ENCODE data around the gene DBH. TPM values are rescaled to one million over a fixed set of nuclear protein-coding genes. Genes with fewer than 3 reads are reported as not detected.

The DBH gene
- total RNA-seq, 1 donor from 2014 or later, result not detected

GRCh38 chr9:133631111-133631510 is 5.1 kb upstream of the DBH start:
- H3K27me3 ChIP-seq (ENCODE audit: insufficient read depth, low read length), result peaks cover 24% of the 10 kb centered on the region
- TF ChIP-seq CTCF (IDR thresholded peaks at IDR 0.05; ENCODE audit: insufficient read depth, low read depth, low read length) (no peak), EZH2 (IDR thresholded peaks at IDR 0.05; ENCODE audit: insufficient read depth, low read length) (no peak)
- FAIRE-seq (no peak), DNase-seq (ENCODE audit: low read depth) (no peak)
- H2AFZ ChIP-seq (ENCODE audit: low read depth, low read length), result no peak overlapping the region
- Mint-ChIP-seq H3K27me3 (ENCODE audit: low read depth, unreplicated experiment) (peaks cover 66% of the 10 kb centered on the region), H3K9me3 (ENCODE audit: unreplicated experiment) (peaks cover 14% of the 10 kb centered on the region), H3K4me3 (ENCODE audit: unreplicated experiment) (no peak overlapping the region), H3K36me3 (ENCODE audit: low read depth, unreplicated experiment) (no peaks in the 10 kb centered on the region), H3K4me1 (ENCODE audit: low read depth, unreplicated experiment) (peaks cover 1% of the 10 kb centered on the region), H3K27ac (ENCODE audit: unreplicated experiment) (no peak overlapping the region)
- no peak overlapping the region for H3K4me2 ChIP-seq (ENCODE audit: low read length)
- no peak overlapping the region for H3K4me3 ChIP-seq (ENCODE audit: insufficient read depth, low read depth, low read length)
- H3K27ac ChIP-seq (ENCODE audit: low read depth, low read length), result no peak overlapping the region
- no peaks in the 10 kb centered on the region for H3K9me3 ChIP-seq (ENCODE audit: insufficient read depth, low read depth, low read length)
- no peaks in the 10 kb centered on the region for H4K20me1 ChIP-seq (ENCODE audit: insufficient read depth, low read length)
- H3K79me2 ChIP-seq (ENCODE audit: insufficient read depth, low read length), result no peaks in the 10 kb centered on the region
- H3K9ac ChIP-seq (ENCODE audit: low read length), result no peak overlapping the region
- no peaks in the 10 kb centered on the region for H3K36me3 ChIP-seq (ENCODE audit: insufficient read depth, low read length)
- H3K4me1 ChIP-seq (ENCODE audit: insufficient read depth, low read length), result no peaks in the 10 kb centered on the region

GRCh38 chr9:133632806-133633680 is 3.1 kb upstream of the DBH start:
- Mint-ChIP-seq H3K36me3 (ENCODE audit: low read depth, unreplicated experiment) (no peaks in the 10 kb centered on the region), H3K9me3 (ENCODE audit: unreplicated experiment) (peaks cover 2% of the 10 kb centered on the region), H3K4me3 (ENCODE audit: unreplicated experiment) (no peak overlapping the region), H3K27ac (ENCODE audit: unreplicated experiment) (no peak overlapping the region), H3K4me1 (ENCODE audit: low read depth, unreplicated experiment) (peaks cover 1% of the 10 kb centered on the region), H3K27me3 (ENCODE audit: low read depth, unreplicated experiment) (peaks cover 62% of the 10 kb centered on the region)
- H3K27ac ChIP-seq (ENCODE audit: low read depth, low read length), result no peak overlapping the region
- DNase-seq (ENCODE audit: low read depth), result no peak
- no peak for FAIRE-seq
- peaks cover 27% of the 10 kb centered on the region for H3K27me3 ChIP-seq (ENCODE audit: insufficient read depth, low read length)
- no peaks in the 10 kb centered on the region for H3K79me2 ChIP-seq (ENCODE audit: insufficient read depth, low read length)
- TF ChIP-seq EZH2 (IDR thresholded peaks at IDR 0.05; ENCODE audit: insufficient read depth, low read length) (no peak), CTCF (IDR thresholded peaks at IDR 0.05; ENCODE audit: insufficient read depth, low read depth, low read length) (no peak)
- H2AFZ ChIP-seq (ENCODE audit: low read depth, low read length), result no peak overlapping the region
- no peak overlapping the region for H3K9ac ChIP-seq (ENCODE audit: low read length)
- no peak overlapping the region for H3K4me2 ChIP-seq (ENCODE audit: low read length)
- H3K4me1 ChIP-seq (ENCODE audit: insufficient read depth, low read length), result no peaks in the 10 kb centered on the region
- no peaks in the 10 kb centered on the region for H3K9me3 ChIP-seq (ENCODE audit: insufficient read depth, low read depth, low read length)
- no peaks in the 10 kb centered on the region for H4K20me1 ChIP-seq (ENCODE audit: insufficient read depth, low read length)
- no peak overlapping the region for H3K4me3 ChIP-seq (ENCODE audit: insufficient read depth, low read depth, low read length)
- no peaks in the 10 kb centered on the region for H3K36me3 ChIP-seq (ENCODE audit: insufficient read depth, low read length)

GRCh38 chr9:133633681-133634080 is 2.5 kb upstream of the DBH start:
- Histone ChIP-seq H2AFZ (ENCODE audit: low read depth, low read length) (no peak overlapping the region), H3K36me3 (ENCODE audit: insufficient read depth, low read length) (no peaks in the 10 kb centered on the region), H4K20me1 (ENCODE audit: insufficient read depth, low read length) (no peaks in the 10 kb centered on the region), H3K27me3 (ENCODE audit: insufficient read depth, low read length) (peaks cover 30% of the 10 kb centered on the region), H3K9ac (ENCODE audit: low read length) (no peak overlapping the region), H3K4me1 (ENCODE audit: insufficient read depth, low read length) (no peaks in the 10 kb centered on the region), H3K9me3 (ENCODE audit: insufficient read depth, low read depth, low read length) (no peaks in the 10 kb centered on the region), H3K4me3 (ENCODE audit: insufficient read depth, low read depth, low read length) (no peak overlapping the region), H3K4me2 (ENCODE audit: low read length) (no peak overlapping the region), H3K27ac (ENCODE audit: low read depth, low read length) (no peak overlapping the region), H3K79me2 (ENCODE audit: insufficient read depth, low read length) (no peaks in the 10 kb centered on the region)
- TF ChIP-seq EZH2 (IDR thresholded peaks at IDR 0.05; ENCODE audit: insufficient read depth, low read length) (no peak), CTCF (IDR thresholded peaks at IDR 0.05; ENCODE audit: insufficient read depth, low read depth, low read length) (no peak)
- H3K27ac Mint-ChIP-seq (ENCODE audit: unreplicated experiment), result no peak overlapping the region
- FAIRE-seq, result no peak
- peaks cover 1% of the 10 kb centered on the region for H3K4me1 Mint-ChIP-seq (ENCODE audit: low read depth, unreplicated experiment)
- H3K27me3 Mint-ChIP-seq (ENCODE audit: low read depth, unreplicated experiment), result peaks cover 64% of the 10 kb centered on the region
- DNase-seq (ENCODE audit: low read depth), result no peak
- H3K9me3 Mint-ChIP-seq (ENCODE audit: unreplicated experiment), result no peaks in the 10 kb centered on the region
- no peaks in the 10 kb centered on the region for H3K36me3 Mint-ChIP-seq (ENCODE audit: low read depth, unreplicated experiment)
- no peak overlapping the region for H3K4me3 Mint-ChIP-seq (ENCODE audit: unreplicated experiment)

All from astrocyte (in vitro differentiated cells and primary cell).